WI38 (cell line): Measurements from ENCODE around the gene NPAS2.

Source experiments
- H3K4me3 ChIP-seq: 2 replicates; pipeline ENCODE4 v1.5.1; 2011; ENCODE audit warnings: low read depth, mild to moderate bottlenecking, control low read depth, low read length
- TF ChIP-seq, protein P1 (sequence below): IDR thresholded peaks from 2 replicates; pipeline ENCODE4 v1.5.1; 2012; ENCODE audit warnings: low read depth, mild to moderate bottlenecking, control low read depth, low read length

NPAS2 gene

DNA sequence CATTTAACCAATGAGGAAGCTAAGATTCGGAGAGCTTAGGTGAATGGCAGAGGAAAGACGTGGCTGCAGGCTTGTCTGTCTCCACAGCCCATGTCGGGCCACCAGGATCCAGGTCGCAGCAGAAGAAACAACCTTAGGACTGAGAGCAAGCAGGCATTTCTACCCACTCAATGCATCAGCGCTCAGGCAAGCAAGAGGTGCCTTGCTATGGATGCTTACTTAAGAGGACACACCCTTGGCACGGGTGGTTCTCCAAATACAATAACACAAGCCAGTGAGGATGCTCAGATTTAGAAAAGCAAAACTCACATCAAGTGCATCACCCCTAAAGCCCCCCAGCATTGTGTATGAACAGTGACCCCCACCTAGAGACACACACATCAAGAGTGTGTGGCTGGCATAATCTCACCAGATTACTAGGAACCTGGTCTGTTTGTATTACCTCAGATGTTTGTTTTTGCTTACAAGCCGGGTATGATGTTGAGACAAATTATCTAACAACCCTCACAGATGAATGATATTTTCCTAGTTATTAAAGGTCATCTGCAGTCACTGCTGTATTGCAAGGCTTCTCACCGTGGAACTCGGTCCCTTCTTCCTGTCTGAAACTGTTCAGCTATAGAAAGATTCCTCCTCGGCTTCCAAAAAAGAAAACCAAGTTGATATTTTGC lies 34.2 kb upstream of the NPAS2 start:
- no peak overlapping the region for H3K4me3 ChIP-seq
- TF ChIP-seq, protein P1, sequence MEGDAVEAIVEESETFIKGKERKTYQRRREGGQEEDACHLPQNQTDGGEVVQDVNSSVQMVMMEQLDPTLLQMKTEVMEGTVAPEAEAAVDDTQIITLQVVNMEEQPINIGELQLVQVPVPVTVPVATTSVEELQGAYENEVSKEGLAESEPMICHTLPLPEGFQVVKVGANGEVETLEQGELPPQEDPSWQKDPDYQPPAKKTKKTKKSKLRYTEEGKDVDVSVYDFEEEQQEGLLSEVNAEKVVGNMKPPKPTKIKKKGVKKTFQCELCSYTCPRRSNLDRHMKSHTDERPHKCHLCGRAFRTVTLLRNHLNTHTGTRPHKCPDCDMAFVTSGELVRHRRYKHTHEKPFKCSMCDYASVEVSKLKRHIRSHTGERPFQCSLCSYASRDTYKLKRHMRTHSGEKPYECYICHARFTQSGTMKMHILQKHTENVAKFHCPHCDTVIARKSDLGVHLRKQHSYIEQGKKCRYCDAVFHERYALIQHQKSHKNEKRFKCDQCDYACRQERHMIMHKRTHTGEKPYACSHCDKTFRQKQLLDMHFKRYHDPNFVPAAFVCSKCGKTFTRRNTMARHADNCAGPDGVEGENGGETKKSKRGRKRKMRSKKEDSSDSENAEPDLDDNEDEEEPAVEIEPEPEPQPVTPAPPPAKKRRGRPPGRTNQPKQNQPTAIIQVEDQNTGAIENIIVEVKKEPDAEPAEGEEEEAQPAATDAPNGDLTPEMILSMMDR: no peak

DNA sequence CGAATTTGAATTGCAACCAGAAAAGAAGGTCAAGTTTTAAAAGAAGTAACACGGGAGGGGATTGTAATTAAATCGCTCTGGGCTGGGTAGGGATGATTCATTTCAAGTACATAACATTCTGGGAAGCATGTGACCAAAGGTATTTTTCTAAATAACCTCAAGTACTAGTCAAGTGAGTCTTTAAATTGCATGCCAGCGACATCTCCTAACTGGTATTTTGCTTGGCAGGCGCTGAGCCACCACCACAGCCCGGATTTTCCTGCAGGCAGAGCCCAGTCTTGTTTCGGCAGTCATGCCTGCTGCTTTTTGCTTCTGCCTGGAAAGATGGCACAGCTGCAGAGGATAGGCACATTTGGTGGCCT lies 33.7 kb upstream of the NPAS2 start:
- no peak overlapping the region for H3K4me3 ChIP-seq
- TF ChIP-seq, protein P1: no peak

DNA sequence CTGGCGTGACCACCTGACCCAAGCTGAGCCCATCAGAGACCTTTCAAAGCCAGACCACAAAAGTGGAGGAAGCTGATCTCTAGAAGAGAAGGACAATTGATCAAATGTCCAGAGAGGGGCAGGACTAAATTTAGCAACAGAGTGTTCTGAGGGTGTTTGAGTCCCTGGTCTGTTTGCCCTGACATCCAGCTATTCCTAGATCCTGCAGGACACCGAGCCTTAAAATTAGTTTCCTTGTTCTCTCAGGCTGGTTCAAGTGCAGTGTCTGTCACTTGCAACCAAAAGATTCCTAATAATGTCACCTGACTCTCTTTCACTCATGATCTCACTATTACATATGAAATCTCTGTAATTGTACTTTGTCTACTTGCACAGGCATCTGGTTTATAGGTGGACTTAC lies 33.0 kb upstream of the NPAS2 start:
- TF ChIP-seq, protein P1: no peak
- H3K4me3 ChIP-seq: no peak overlapping the region

DNA sequence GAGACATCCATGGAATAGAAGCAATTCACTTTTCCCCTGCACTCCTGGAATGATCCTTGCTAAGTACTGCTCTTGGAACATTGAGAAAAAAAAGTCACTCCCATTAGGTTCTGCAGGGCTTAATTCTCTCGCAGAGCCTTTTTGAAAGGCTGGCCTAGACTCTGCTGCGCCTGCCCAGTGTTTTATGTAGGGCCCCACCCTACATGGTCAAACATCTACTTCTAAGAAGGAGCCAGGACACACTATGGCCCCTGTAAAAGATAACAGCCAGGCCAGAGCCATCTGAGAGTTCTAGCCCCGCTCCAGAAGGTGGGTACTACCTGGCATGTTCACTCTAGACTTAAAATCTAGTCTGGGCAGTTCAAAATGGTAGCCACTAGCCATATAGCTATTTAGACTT lies 30.6 kb upstream of the NPAS2 start:
- TF ChIP-seq, protein P1: no peak

DNA sequence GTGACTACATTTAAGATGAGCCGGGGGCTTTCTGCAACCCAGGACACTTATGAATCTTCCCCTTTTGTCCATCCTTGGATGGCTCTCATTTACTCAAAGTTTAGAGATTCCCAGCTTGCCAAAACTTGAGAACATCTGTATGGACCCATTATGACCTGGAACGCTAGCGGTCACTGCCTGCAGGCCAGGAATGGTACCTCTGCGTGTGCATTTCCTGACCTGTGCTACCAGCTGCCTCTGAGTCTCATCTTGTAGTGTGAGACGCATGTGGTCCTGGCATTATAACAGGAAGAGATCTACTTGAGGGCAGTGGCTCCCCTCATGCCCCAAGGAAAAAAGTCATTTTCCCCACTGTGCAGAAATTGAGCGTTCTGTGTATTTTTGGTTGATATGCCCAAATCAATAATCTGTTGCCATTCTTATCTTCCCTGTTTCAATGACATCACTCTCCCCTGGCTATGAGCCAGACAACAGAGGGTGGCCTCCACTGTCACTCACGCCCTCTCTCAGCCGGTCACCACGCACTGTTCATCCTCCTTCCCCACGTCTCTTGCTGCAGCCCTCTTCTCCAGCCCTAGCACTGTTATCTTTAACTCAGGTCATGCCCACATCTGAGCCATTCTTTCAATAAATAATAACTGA lies 28.5 kb upstream of the NPAS2 start:
- no peak overlapping the region for H3K4me3 ChIP-seq
- TF ChIP-seq, protein P1: no peak

More for the DNA sequence above, 30.6 kb upstream of the NPAS2 start:
- H3K4me3 ChIP-seq: no peak overlapping the region

DNA sequence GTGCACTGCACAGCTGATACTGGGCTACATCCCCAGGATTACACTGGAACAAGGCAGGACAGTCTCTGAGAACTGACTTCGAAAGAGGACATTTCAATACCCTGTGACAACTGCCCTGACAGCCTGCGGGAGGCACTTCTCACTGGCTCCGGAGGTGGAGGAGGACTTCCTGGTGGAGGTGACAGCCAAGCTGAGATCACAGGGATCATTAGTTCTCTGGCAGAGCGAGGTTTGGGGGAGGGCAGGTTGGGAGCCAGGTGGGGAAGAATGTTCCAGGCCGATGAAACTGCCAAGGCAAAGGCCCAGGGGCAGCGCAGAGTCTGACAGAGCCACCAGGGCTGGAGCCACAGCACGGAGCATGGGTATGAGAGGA lies 28.0 kb upstream of the NPAS2 start:
- H3K4me3 ChIP-seq: no peak overlapping the region
- TF ChIP-seq, protein P1: no peak

DNA sequence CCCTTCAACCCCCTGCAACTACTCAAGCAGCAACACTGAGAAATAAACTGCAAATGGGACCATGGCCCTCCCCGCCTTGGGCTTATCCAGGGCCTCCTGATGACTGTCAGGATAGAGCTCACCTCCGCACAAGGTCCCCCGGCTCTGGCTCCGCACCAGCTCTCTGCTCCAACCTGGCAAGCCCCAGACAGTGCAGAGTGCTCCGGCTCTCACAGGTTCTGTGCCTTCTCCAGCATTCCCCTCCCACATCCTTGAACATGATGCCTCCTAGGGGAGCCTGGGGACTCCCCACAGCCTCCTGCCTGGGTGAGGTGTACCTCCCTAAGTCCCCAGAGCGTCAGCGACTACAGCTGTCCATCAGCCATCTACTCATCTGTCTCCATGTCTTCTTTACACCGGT lies 26.7 kb upstream of the NPAS2 start:
- no peak overlapping the region for H3K4me3 ChIP-seq
- TF ChIP-seq, protein P1: no peak
